T-helper 2 cell (primary cell): Measurements from ENCODE around the gene NRL.

Source experiments
- DNase-seq, 5 experiments: peaks; one replicate each; pipeline versions ENCODE4 v3.0.0 to v3.0.0-alpha.2; 2012 to 2022

The NRL gene

DNA sequence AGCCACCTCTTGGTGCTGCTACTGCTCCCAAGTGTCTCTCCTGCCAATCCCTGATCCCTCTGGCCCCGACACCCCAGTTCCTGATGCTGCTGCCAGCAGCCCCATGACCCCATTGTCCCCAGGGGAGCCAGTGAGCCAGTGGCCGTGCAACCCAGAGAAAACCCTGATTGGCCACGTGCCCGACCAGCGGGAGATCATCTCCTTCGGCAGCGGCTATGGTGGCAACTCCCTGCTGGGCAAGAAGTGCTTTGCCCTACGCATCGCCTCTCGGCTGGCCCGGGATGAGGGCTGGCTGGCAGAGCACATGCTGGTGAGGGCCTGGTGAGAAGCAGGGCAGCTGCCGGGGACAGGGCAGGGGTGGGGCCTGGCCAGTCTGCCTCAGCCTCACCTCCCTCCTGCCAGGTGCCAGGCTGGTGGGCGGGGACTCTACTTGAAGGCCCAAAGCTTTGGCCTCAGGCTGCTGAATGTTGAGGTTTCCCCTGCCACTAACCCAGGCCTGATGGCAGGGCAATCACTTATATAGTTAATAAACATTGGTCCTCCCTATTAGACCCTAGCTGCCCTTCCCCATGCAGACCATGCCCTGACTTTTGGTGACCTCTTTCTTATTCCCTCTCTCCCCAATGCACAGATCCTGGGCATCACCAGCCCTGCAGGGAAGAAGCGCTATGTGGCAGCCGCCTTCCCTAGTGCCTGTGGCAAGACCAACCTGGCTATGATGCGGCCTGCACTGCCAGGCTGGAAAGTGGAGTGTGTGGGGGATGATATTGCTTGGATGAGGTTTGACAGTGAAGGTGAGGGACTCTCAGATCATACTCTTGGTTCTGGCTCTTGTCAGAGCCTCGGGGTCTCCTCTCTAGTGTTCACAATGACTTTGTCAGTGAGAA is 15.6 kb downstream of the NRL start:
- no peak for DNase-seq

DNA sequence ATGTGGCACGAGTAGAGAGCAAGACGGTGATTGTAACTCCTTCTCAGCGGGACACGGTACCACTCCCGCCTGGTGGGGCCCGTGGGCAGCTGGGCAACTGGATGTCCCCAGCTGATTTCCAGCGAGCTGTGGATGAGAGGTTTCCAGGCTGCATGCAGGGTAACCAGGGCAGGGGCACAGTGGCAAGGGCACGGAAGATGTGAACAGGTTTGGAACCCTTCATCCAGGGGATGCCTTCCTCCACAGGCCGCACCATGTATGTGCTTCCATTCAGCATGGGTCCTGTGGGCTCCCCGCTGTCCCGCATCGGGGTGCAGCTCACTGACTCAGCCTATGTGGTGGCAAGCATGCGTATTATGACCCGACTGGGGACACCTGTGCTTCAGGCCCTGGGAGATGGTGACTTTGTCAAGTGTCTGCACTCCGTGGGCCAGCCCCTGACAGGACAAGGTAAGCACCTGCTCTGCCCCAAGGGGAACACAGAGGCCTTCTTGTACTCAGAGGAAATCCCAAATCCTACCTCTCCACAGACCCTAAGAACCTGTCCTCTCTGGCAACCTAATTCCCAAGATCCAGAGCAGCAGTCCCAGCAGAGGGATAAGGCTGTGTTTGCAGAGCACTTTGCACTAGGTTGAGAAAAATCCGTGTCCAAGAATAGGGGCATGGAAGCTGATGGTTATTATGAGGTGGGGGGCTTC is 16.4 kb downstream of the NRL start:
- no peak for DNase-seq

DNA sequence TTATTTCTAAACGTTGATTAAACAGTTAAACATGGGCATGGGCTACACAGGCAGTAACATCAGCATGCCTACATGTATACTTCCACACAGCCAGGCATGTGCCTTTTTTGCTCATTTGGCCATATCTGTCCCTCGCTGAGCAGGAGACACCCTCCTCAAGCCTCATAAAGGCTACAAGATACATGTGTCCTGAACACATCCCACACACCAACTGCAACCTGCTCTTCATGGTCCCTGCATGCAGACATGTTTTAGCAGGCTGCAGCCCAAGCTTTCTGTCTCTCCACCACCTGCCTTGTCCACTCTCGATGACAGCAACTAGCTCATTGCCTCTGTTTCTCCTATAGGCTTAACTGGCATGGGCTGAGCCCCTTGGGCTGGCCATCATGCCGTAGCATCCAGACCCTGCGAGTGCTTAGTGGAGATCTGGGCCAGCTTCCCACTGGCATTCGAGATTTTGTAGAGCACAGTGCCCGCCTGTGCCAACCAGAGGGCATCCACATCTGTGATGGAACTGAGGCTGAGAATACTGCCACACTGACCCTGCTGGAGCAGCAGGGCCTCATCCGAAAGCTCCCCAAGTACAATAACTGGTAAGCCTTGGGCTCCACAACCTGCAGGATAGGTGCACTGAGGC is 18.1 kb downstream of the NRL start:
- DNase-seq, result no peak

DNA sequence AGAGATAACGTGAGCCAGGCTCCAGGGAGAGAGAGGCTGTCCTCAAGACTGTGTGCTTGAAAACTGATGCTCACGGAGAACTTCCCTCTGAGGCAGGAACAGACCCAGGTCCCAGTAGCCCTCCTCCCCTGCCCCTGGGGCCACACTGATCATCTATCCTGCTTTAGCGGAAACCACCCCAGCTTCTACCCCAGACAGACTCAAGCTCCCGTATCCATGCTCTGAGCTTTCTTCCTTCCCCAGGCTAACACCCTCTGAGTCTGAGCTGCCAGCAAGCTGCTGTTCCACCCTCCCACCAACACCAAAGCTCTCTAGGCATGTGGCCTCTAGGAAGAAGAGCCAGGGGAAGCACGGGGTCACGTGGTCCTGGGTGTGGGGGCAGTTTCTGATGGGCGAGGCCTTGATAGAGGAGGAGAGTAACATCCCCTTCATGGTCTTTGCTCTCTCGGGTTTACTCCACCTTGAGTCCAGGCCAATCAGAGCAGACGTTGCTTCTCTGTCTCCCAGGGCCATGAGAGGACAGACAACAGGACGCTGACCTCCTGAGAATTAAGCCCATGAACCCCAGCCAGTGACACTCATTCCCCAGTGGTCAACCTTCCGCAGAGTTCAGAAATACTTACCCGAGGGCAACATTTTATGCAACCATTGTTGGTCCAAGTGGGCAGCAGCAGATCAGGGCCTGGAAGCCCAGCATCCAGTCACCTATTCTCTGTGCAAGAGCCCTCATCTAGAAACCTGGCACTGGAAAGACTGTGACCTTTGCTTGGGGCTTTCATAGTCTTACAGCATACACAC is 19.3 kb downstream of the NRL start:
- DNase-seq, result peak in 2 of 5 experiments; percentile 49 to 82

DNA sequence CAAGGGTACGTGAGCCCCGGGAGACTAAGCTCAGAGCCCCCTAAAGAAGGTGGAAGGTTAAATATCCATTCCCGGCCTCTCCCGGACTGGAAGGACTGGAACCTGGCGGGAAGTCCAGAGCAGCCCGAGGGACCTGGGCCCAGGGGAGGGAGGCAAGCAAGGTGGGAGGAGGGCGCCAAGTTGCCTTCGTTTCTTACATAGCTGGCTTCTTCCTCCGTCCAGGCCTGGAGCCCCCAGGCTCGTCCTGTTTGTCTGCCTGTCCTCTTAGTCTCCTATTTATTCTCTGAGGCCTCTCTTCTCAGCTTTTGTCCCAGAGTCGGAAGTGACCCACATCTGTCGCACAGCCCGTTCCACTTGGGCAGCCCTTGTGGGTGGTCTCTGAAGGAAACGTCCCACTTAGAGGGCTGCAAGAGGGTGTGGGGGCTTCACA is 19.9 kb downstream of the NRL start:
- peak in 1 of 5 experiments; percentile 30 for DNase-seq

DNA sequence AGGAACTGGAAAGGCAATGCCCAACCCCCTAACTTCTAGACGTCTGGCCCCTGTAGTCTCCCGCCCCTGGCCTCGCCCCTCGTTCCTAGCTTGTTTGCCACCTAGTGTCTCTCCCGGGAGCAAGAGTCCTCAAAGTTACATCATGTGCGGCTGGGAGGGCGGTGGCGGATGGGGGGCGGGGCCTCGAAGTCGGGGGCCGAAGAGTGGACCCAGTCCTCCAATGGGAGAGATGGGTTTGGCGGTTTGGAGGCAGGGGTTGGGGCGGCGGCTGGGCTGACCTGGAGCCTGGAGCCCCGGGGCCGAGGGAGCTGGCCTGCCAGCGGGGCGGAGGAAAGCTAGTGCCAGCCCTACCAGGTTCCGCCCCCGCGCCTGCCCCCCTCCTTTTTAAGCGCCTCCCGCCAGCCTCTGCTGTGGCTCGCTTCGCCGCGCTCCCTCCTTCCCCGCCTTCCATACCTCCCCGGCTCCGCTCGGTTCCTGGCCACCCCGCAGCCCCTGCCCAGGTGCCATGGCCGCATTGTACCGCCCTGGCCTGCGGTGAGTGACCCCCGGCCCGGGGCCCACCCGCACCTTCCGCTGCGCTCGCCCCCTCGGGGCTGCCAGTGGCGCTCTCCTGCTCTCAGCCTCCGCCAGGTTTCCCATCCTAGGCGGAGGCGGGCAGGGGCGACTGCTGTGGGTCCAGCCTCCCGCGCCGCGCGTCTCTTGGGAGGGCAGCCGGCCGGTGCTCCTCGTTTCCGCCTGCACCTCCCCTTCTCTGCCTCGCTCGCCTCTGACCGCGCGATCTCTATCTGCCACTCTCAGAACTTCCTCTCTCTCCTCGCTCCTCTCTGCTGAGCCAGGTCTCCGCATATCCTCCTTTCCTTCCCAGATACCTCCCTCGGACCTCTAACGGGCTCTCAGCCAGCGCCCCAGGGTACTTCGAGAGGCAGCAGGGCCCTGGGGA is 20.6 kb downstream of the NRL start, which contains the start of gene PCK2:
PCK2 (plus strand) TSS at position 411 of the 940 bp plus-strand sequence; CDS start at position 506, 95 bp downstream.
- peak; percentile 46 to 86 (median 62) for DNase-seq

DNA sequence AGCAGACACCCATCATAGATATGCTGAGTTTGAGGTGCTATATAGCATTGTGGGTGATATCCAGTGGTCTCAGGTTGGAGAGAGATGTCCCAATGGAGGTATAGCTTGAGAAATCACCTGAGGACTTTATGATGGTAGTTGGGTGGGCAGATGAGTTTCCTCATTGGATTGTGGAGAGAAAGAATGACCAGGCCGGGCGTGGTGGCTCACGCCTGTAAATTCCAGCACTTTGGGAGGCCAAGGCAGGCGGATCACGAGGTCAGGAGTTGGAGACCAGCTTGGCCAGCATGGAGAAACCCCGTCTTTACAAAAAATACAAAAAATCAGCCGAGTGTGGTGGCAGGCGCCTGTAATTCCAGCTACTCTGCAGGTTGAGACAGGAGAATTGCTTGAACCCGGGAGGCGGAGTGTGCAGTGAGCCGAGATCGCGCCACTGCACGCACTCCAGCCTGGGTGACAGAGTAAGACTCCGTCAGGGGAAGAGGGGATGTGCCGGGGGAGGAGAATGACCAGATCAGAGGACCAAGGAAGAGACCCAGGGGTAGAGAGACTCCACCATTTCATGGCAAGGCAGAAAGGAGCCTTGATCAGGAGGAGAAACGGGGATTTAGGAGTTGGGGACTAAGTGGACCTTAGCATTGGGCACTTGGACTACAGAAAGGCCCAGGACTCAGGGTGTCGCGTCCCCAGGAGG is 21.4 kb downstream of the NRL start:
- no peak for DNase-seq

DNA sequence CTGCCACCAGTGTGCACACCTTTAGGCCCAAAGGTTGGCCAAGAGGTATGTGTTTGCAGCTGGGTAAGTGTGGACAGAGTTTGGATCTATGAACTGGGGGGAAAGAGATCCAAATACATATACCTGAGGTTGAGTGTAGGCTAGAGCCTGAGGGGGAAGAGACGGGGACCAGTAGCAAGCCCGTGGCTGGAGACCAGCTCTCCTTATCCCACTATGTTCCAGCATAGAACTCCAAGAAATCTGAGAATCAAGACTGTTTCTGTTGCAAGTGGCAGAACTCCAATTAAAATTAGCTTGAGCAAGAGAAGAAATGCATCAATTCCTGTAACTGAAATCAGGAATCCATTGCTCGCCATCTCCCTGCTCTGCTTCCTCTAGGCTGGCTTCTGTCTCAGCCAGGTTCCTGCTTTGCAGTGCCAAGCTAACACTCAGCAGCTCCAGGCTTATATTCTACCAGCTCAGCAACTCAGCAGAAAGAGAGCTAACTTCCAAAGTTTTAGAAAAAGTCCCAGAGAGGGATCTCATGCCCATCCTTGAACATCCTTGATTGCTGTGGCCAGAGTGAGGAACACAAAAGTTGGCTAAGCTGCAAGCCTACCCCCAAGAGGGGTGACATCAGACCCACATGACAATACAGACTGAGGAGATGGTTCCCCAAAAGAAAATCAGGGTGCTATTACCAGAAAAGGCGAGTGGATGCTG is 22.1 kb downstream of the NRL start:
- no peak for DNase-seq

DNA sequence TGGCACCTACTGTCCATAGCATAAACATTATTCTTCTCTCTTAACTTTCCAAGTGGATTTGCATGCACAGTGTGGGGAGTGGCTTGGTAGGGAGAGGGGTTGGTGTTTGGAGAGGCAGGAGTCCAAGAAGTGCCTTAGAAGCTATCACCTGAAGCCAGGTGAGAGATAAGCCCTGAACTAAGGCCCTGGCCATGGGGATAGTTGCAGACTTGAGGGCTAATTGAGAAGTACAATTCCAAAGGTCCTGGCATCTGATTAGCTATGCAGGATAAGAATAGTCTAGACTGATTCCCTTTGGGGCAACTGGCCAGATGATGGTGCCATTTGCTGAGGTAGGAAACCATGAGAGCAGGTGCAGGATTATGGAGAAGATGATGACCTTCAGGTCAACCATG is 22.6 kb downstream of the NRL start:
- no peak for DNase-seq

DNA sequence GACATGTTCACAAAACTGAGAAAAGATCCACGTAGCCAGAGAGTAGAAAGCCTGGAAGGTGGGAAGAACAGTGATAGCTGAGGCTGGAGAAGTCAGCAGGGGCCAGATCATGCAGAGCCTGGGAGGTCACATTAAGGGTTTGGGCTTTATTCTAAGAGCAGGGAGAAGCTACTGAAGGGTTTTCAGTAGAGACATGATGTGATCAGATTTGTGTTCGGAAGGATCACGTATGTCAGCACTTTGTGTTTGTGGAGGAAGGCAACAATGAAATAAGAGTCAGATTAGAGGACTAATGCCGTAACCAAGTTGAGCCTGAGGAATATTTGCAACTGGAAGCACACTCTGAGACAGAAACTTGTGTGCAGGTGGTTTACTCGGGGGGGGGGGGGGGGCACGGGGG is 24.9 kb downstream of the NRL start:
- DNase-seq, result no peak

DNA sequence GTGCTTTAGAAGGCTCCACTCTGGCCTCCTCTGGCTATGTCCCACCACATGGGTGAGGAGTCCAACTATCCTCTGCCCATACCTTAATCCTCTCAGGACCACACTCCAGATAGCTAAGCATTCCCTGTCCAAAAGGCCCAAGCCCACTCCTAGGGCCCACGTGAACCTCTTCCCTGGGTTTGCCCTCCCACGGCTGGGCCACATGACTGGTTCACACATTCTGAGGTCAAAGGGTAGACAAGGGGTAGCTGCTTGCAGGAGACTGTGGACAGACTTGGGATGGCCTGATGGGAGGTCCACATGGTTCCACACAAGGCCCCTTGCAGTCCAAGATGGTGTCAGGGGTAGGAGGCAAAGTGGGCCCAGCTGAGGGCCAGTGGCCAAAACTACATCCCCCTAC is 26.7 kb downstream of the NRL start:
- no peak for DNase-seq

DNA sequence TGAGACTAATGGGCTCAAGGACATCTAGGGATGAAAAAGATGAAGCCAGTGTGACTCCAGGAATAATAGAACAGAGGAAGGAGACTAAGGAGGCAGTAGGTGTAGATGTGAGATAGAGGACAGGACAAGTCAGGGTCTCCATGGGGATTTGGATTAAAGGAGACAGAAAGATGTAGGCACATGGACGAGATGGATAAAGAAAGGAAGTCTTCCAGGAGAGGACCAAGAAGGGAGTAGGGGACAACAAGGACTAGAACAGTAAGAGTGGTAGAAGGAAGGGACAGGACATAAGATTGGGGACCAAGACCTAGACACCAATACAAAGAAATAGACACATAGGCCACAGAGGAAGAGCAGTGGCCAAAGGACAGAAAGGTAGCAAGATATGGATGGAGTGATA is 27.7 kb downstream of the NRL start:
- DNase-seq, result no peak

DNA sequence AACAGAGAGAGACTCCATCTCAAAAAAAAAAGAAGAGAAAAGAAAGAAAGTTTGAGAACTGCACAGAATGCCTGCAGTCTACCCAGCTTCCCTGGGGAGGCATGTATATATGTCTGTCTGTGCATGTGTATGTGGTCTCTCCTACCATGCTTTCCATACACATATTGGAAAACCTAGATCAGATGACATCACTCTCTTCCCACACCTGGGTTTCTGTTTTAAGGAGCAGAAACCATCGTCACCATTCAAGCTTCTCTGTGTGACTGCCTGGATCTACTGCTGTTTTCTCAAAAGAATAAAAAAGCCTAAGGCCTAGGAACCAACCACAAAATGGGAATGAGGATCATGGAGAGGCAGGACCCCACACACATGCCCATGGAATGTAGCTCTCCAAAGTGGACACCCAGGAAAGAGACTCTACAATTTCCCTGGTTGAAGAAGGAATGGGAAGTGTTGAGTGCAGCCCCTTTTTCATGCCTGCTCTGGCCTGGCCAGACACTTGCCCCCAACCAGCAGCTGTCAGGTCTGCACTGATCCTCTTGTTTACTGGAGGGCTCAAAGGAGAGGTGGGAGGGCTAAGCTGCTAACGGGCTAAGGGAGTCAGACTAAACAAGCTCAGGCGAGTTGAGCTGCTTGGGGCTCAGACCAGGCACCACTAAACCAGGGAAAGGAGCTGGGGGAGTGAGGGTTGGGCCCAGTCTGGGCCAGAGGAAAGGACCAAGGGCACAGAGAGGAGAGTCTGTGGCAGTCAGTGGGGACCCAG is 28.4 kb downstream of the NRL start:
- no peak for DNase-seq

DNA sequence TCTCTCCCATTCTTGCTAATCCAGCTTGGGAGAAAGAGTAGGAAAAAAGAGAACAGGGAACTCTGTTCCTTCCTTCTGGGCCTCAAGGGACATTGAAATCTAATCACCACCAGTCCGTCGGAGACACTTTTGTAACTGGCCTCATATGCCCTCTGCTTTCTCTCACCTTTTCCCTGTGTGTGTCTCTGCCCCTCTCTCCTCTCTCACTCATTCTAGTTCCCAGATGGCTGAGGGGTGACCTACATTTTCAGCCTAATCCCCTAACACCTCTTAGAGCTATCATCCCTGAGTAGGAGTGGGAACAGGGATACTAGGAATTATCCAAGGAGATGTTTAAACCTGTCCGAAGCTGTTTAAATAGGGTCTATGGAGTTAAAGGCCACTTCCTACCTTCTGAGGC is 29.5 kb downstream of the NRL start:
- no peak for DNase-seq

DNA sequence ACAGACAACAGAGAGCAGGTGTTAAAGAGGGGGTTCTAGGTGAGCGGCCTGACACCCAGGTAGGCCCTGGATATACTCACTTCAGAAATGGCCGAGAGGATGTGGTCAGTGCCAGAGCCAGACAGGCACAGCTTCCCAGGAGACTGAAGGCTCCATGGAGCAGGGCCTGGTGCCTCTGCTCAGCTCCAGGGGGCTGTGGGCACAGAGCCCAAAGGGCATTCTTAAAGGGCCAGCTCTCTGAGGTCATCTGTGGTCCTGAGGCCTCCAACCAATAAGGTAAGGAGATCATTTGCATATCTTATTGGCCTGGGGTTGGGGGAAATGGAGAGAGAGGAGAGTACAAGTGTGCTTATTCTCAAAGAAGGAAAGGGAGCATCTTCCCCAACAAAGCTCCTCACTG is 30.3 kb downstream of the NRL start:
- DNase-seq, result no peak

DNA sequence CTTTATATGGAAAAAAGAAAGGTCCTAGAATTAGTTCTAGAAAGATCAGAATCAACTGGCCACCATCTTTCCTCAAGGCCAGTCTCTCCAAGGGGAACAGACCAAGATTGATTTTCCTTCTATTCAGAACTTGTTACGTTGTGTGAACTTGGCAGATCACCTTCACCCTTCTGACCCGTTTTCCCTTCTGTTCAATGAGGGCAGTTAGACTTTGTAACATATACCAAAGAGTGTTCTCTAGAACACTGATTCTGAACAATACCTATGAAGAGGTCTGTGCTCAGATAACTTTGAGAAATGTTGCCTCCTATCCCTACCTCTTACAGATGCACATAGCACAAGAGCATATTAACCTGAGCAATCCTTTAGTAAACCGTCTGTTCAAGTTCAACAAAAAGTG is 31.3 kb downstream of the NRL start:
- DNase-seq, result no peak

DNA sequence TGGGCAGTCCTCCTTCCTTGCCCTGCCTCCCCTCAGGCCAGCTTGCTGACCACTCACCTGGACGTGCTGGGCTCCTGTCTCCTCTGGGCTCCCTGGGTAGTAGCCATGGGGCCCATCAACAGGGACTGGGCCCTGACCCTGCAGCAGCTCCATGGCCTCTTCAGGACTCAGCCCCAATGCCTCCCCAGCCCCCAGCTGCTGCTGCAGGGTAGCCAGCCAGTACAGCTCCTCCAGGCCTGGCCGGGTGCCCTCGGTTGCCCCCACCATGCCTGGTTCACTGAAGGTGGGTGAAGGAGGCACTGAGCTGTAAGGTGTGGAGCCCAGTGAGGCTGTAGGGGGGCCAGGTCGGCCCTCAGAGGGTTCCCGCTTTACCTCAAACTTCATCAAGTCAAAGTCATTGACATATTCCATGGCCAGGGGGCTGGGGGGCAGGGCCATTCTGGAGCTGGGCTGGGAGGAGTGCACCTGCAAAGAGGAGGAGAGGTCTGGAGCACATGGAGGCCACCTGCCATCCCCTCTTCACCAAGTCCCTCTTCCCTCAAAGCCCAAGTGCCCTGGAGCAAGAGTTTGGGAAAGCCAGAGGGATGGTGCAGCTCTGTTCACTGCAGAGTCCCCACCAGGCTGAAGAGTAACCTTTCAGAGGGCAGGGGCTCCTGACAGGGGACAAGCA is 32.2 kb downstream of the NRL start:
- DNase-seq, result no peak

DNA sequence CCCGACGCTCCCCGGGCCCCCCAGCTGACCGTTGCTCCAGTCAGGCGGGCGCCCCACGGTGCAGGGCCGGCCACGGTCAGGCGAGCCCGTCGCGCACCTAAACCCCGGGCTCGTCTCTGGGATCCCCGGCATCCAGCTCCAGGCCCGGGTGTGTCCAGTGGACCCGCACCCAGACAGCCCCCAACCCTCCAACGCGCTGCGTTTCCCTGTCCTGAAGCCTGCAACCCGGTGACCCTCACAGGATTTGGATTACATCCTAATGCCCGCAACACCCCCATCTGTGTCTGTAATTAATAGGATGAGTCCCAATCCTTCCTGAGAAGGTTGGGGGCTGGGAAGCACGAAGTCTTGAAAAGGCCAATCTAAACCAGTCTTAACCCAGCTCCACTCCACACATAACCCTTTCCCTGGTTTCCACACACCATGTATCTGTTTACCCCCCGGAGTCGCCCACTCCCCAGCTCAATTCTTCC is 33.0 kb downstream of the NRL start:
- DNase-seq, result no peak
